HG03025 (cell line): ENCODE measurements around the gene OGFR.

Source experiments
- ATAC-seq: cut with Tn5 transposase; IDR thresholded peaks from one replicate; pipeline ENCODE4 v1.9.1; 2021; ENCODE audit warnings: mild to moderate bottlenecking, moderate library complexity; ENCODE audit not compliant: unreplicated experiment, low FRiP score

The OGFR gene

GRCh38 chr20:62768551-62769287 is 35.9 kb upstream of the OGFR start:
- no peak for ATAC-seq

- no peak for ATAC-seq
Measured at GRCh38 chr20:62769346-62770071, 35.1 kb upstream of the OGFR start.

GRCh38 chr20:62770111-62770910 is 34.3 kb upstream of the OGFR start:
- no peak for ATAC-seq

GRCh38 chr20:62770916-62771315 is 33.7 kb upstream of the OGFR start:
- no peak for ATAC-seq

- no peak for ATAC-seq
Measured at GRCh38 chr20:62771396-62772102, 33.1 kb upstream of the OGFR start.

- ATAC-seq = no peak
Measured at GRCh38 chr20:62772103-62772611, 32.5 kb upstream of the OGFR start.

- ATAC-seq = no peak
Measured at GRCh38 chr20:62772619-62772989, 32.0 kb upstream of the OGFR start.

- no peak for ATAC-seq
Measured at GRCh38 chr20:62772990-62773844, 31.4 kb upstream of the OGFR start.

- no peak for ATAC-seq
Measured at GRCh38 chr20:62773845-62774714, 30.6 kb upstream of the OGFR start.

GRCh38 chr20:62774762-62775161 is 29.9 kb upstream of the OGFR start:
- no peak for ATAC-seq

GRCh38 chr20:62775206-62775605 is 29.4 kb upstream of the OGFR start:
- ATAC-seq = no peak

- ATAC-seq = no peak
Measured at GRCh38 chr20:62776035-62776691, 28.5 kb upstream of the OGFR start.

GRCh38 chr20:62776692-62777527 is 27.7 kb upstream of the OGFR start:
- no peak for ATAC-seq

GRCh38 chr20:62777528-62777830 is 27.2 kb upstream of the OGFR start:
- no peak for ATAC-seq

GRCh38 chr20:62778058-62778457 is 26.6 kb upstream of the OGFR start:
- ATAC-seq = no peak

GRCh38 chr20:62778601-62779416 is 25.8 kb upstream of the OGFR start:
- ATAC-seq = no peak

GRCh38 chr20:62779417-62779685 is 25.3 kb upstream of the OGFR start:
- no peak for ATAC-seq
